GM23338 (cell line): ENCODE data around the gene COA1. TPM values are rescaled to one million over a fixed set of nuclear protein-coding genes. Genes with fewer than 3 reads are reported as not detected.

Experiments used
- ATAC-seq: fragments of 200-7000 bp; cut with Tn5 transposase; 3 replicates; pipeline ENCODE4 v1.9.1; 2020
- DNase-seq: peaks from one replicate; pipeline ENCODE4 v3.0.0-alpha.2; 2015; ENCODE audit warnings: low spot score
- H2AFZ ChIP-seq: fragments of 200-600 bp; sonication (generic); 2 replicates; pipeline ENCODE4 v1.8.0; 2016; ENCODE audit warnings: antibody characterized with exemption, mild to moderate bottlenecking, moderate library complexity
- H3F3A ChIP-seq: fragments of 200-600 bp; sonication (generic); replicated peaks from 2 replicates; pipeline ENCODE4 v1.8.0; 2017; ENCODE audit warnings: antibody characterized with exemption, mixed run types, low read depth
- H3K27ac ChIP-seq: fragments of 200-600 bp; sonication (generic); 2 replicates; pipeline ENCODE4 v1.6.1; 2016; ENCODE audit warnings: low read depth
- H3K27me3 ChIP-seq: fragments of 200-600 bp; sonication (generic); 2 replicates; pipeline ENCODE4 v1.8.0; 2016; ENCODE audit warnings: mild to moderate bottlenecking, mixed run types, moderate library complexity; ENCODE audit not compliant: insufficient read depth
- H3K36me3 ChIP-seq: fragments of 200-600 bp; sonication (generic); 2 replicates; pipeline ENCODE4 v1.8.0; 2016; ENCODE audit warnings: mild to moderate bottlenecking; ENCODE audit not compliant: insufficient read depth
- H3K4me1 ChIP-seq: fragments of 200-600 bp; sonication (generic); 2 replicates; pipeline ENCODE4 v1.8.0; 2016; ENCODE audit warnings: mild to moderate bottlenecking, moderate library complexity; ENCODE audit not compliant: insufficient read depth
- H3K4me2 ChIP-seq: fragments of 200-600 bp; sonication (generic); 2 replicates; pipeline ENCODE4 v1.7.1; 2017; ENCODE audit warnings: mixed run types
- H3K4me3 ChIP-seq: fragments of 200-600 bp; sonication (generic); 2 replicates; pipeline ENCODE4 v1.6.1; 2016; ENCODE audit warnings: mixed run types
- H3K79me2 ChIP-seq: fragments of 200-600 bp; sonication (generic); replicated peaks from 2 replicates; pipeline ENCODE4 v1.8.0; 2017; ENCODE audit warnings: mild to moderate bottlenecking; ENCODE audit not compliant: insufficient read depth
- H3K9me2 ChIP-seq: fragments of 200-600 bp; sonication (generic); 2 replicates; pipeline ENCODE4 v1.8.0; 2017; ENCODE audit not compliant: insufficient read depth
- H4K20me1 ChIP-seq: fragments of 200-600 bp; sonication (generic); replicated peaks from 2 replicates; pipeline ENCODE4 v1.8.0; 2017; ENCODE audit warnings: mild to moderate bottlenecking; ENCODE audit not compliant: insufficient read depth
- H3K27ac Mint-ChIP-seq: 2 replicates; pipeline ENCODE4 v1.8.0; 2020; ENCODE audit warnings: inconsistent platforms, mild to moderate bottlenecking, moderate library complexity, mixed read lengths
- H3K27me3 Mint-ChIP-seq: 3 replicates; pipeline ENCODE4 v1.8.0; 2022; ENCODE audit warnings: low read depth, mild to moderate bottlenecking, moderate library complexity, mixed read lengths, inconsistent platforms; ENCODE audit not compliant: insufficient read depth, poor library complexity
- H3K36me3 Mint-ChIP-seq: 3 replicates; pipeline ENCODE4 v1.8.0; 2021; ENCODE audit warnings: low read depth, mild to moderate bottlenecking, inconsistent platforms, moderate library complexity, mixed read lengths
- H3K4me1 Mint-ChIP-seq: 3 replicates; pipeline ENCODE4 v1.8.0; 2020; ENCODE audit warnings: mild to moderate bottlenecking, inconsistent platforms, mixed read lengths
- H3K4me3 Mint-ChIP-seq: 3 replicates; pipeline ENCODE4 v1.8.0; 2021; ENCODE audit warnings: moderate library complexity, mild to moderate bottlenecking, inconsistent platforms, mixed read lengths
- H3K9me3 Mint-ChIP-seq: 3 replicates; pipeline ENCODE4 v1.8.0; 2020; ENCODE audit warnings: moderate library complexity, mild to moderate bottlenecking, inconsistent platforms, mixed read lengths
- CREB1 ChIP-seq: fragments of 250-450 bp; sonication (Bioruptor Pico); IDR thresholded peaks from 2 replicates; pipeline ENCODE4 v1.5.0; 2020; ENCODE audit warnings: low read depth, mild to moderate bottlenecking, moderate library complexity
- CTCF ChIP-seq, 2 experiments: fragments of 200-600 bp in 1 of 2; sonication (generic) in 1 of 2; conservative IDR thresholded peaks; 2 replicates each; pipeline versions ENCODE4 v1.5.1 to v1.6.1; 2016 to 2017; ENCODE audit warnings: antibody characterized with exemption in 2 of 2, low read depth in 2 of 2, mild to moderate bottlenecking in 2 of 2, moderate library complexity in 1 of 2
- ETS1 ChIP-seq: IDR thresholded peaks from 2 replicates; pipeline ENCODE4 v1.6.1; 2016; ENCODE audit warnings: antibody characterized with exemption
- EZH2 ChIP-seq: fragments of 200-600 bp; sonication (generic); IDR thresholded peaks from one replicate; pipeline ENCODE4 v1.8.0; 2017; ENCODE audit warnings: antibody characterized with exemption, mild to moderate bottlenecking, low read depth; ENCODE audit not compliant: unreplicated experiment
- EZH2phosphoT487 ChIP-seq: fragments of 200-600 bp; sonication (generic); IDR thresholded peaks from one replicate; pipeline ENCODE4 v1.8.1; 2018; ENCODE audit warnings: antibody characterized with exemption; ENCODE audit not compliant: unreplicated experiment
- JUNB ChIP-seq: IDR thresholded peaks from one replicate; pipeline ENCODE4 v1.6.1; 2016; ENCODE audit warnings: antibody characterized with exemption; ENCODE audit not compliant: unreplicated experiment
- POLR2AphosphoS5 ChIP-seq: IDR thresholded peaks from 2 replicates; pipeline ENCODE4 v1.6.1; 2016; ENCODE audit warnings: antibody characterized with exemption, low read depth
- REST ChIP-seq: IDR thresholded peaks from one replicate; pipeline ENCODE4 v1.6.1; 2018; ENCODE audit warnings: antibody characterized with exemption; ENCODE audit not compliant: unreplicated experiment
- ZNF114 ChIP-seq: fragments of 250-450 bp; sonication (Bioruptor Pico); IDR thresholded peaks from 2 replicates; pipeline ENCODE4 v1.5.0; 2020; ENCODE audit warnings: mild to moderate bottlenecking, moderate library complexity
- polyA plus RNA-seq: library from polyadenylated mRNA; unstranded; fragments of >200 nt; fragmentation: Nextera tagmentation; extraction: Ambion mirVana; gene quantifications from 2 replicates; pipeline ENCODE4 v1.2.1, GENCODE V29; 2016
- total RNA-seq: library from RNA; depleted of rRNA; stranded (reverse); fragments of >200 nt; shearing (Covaris generic); gene quantifications from 2 replicates; pipeline ENCODE4 v1.2.3, GENCODE V29; 2014
- TF ChIP-seq, protein P1 (sequence below): fragments of 250-450 bp; sonication (Bioruptor Pico); IDR thresholded peaks from 2 replicates; pipeline ENCODE4 v1.5.0; 2020; ENCODE audit warnings: mild to moderate bottlenecking, moderate library complexity

Gene COA1
- total and polyA plus RNA-seq, 2 experiments from 2014 or later, result 156 to 158 TPM

DNA sequence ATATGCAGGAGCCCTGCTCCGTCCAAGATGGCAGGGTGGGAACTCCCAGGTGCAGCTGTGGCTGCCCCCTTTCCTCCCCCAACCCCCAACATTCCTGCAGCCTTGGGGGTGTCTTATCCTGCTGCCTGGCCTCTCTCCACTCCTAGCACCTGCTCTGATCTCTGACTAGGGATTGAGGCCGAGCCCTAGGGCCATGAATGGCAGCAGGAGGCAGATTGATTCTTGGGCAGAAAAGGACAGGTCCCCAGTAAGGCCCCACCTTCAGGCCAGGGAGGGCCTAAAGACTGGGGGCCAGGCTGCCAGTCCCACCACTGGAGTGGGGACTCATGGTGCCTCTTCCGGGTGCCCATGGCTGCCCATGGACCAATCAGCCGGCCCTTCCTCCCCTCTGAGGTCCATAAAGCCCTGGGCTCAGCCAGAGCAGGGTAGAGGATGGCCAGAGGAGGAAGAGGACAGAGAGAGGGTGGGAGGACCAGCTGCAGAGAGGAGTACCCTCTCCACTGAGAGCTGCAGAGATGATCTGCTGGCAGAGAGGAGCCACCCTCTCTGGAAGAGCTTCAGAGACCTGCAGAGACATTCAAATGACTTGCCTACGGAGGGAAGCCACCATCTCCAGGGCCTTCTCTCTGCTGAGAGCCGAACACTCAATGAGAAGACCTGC, 8.3 kb upstream of the COA1 start:
- H3K4me3 ChIP-seq, result no peak overlapping the region
- H3K79me2 ChIP-seq, result no peaks in the 10 kb centered on the region
- peaks cover 6% of the 10 kb centered on the region for H3K36me3 Mint-ChIP-seq
- H3K9me3 Mint-ChIP-seq, result peaks cover 10% of the 10 kb centered on the region
- no peaks in the 10 kb centered on the region for H3K36me3 ChIP-seq
- DNase-seq (no peak), ATAC-seq (no peak)
- H4K20me1 ChIP-seq, result no peaks in the 10 kb centered on the region
- H3K27me3 Mint-ChIP-seq, result peaks cover 8% of the 10 kb centered on the region
- no peak overlapping the region for H3K27ac ChIP-seq
- no peak overlapping the region for H2AFZ ChIP-seq
- no peak overlapping the region for H3K4me2 ChIP-seq
- H3K4me1 ChIP-seq, result no peaks in the 10 kb centered on the region
- H3K9me2 ChIP-seq, result 0 out of 2 replicates have a peak, but pooled peaks cover 2% of the 10 kb centered on the region
- no peak overlapping the region for H3K4me3 Mint-ChIP-seq
- no peak for TF ChIP-seq CREB1
- no peak for TF ChIP-seq POLR2AphosphoS5
- no peak for TF ChIP-seq JUNB
- no peak for TF ChIP-seq EZH2phosphoT487
- TF ChIP-seq ETS1, result no peak
- no peak for TF ChIP-seq CTCF (conservative IDR thresholded peaks at IDR 0.05; ENCODE audit: low read depth in 2 of 2)
- TF ChIP-seq, protein P1, sequence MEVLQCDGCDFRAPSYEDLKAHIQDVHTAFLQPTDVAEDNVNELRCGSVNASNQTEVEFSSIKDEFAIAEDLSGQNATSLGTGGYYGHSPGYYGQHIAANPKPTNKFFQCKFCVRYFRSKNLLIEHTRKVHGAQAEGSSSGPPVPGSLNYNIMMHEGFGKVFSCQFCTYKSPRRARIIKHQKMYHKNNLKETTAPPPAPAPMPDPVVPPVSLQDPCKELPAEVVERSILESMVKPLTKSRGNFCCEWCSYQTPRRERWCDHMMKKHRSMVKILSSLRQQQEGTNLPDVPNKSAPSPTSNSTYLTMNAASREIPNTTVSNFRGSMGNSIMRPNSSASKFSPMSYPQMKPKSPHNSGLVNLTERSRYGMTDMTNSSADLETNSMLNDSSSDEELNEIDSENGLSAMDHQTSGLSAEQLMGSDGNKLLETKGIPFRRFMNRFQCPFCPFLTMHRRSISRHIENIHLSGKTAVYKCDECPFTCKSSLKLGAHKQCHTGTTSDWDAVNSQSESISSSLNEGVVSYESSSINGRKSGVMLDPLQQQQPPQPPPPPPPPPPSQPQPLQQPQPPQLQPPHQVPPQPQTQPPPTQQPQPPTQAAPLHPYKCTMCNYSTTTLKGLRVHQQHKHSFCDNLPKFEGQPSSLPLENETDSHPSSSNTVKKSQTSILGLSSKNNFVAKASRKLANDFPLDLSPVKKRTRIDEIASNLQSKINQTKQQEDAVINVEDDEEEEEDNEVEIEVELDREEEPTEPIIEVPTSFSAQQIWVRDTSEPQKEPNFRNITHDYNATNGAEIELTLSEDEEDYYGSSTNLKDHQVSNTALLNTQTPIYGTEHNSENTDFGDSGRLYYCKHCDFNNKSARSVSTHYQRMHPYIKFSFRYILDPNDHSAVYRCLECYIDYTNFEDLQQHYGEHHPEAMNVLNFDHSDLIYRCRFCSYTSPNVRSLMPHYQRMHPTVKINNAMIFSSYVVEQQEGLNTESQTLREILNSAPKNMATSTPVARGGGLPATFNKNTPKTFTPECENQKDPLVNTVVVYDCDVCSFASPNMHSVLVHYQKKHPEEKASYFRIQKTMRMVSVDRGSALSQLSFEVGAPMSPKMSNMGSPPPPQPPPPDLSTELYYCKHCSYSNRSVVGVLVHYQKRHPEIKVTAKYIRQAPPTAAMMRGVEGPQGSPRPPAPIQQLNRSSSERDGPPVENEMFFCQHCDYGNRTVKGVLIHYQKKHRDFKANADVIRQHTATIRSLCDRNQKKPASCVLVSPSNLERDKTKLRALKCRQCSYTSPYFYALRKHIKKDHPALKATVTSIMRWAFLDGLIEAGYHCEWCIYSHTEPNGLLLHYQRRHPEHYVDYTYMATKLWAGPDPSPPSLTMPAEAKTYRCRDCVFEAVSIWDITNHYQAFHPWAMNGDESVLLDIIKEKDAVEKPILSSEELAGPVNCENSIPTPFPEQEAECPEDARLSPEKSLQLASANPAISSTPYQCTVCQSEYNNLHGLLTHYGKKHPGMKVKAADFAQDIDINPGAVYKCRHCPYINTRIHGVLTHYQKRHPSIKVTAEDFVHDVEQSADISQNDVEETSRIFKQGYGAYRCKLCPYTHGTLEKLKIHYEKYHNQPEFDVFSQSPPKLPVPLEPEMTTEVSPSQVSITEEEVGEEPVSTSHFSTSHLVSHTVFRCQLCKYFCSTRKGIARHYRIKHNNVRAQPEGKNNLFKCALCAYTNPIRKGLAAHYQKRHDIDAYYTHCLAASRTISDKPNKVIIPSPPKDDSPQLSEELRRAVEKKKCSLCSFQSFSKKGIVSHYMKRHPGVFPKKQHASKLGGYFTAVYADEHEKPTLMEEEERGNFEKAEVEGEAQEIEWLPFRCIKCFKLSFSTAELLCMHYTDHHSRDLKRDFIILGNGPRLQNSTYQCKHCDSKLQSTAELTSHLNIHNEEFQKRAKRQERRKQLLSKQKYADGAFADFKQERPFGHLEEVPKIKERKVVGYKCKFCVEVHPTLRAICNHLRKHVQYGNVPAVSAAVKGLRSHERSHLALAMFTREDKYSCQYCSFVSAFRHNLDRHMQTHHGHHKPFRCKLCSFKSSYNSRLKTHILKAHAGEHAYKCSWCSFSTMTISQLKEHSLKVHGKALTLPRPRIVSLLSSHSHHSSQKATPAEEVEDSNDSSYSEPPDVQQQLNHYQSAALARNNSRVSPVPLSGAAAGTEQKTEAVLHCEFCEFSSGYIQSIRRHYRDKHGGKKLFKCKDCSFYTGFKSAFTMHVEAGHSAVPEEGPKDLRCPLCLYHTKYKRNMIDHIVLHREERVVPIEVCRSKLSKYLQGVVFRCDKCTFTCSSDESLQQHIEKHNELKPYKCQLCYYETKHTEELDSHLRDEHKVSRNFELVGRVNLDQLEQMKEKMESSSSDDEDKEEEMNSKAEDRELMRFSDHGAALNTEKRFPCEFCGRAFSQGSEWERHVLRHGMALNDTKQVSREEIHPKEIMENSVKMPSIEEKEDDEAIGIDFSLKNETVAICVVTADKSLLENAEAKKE, result no peak
- TF ChIP-seq ZNF114 (CRISPR knock-in tag), result no peak
- TF ChIP-seq REST, result no peak
- no peak for TF ChIP-seq EZH2
- no peaks in the 10 kb centered on the region for H3F3A ChIP-seq
- no peak overlapping the region for H3K27ac Mint-ChIP-seq
- H3K27me3 ChIP-seq, result no peaks in the 10 kb centered on the region
- peaks cover 4% of the 10 kb centered on the region for H3K4me1 Mint-ChIP-seq
